Fibroblast of skin of abdomen (primary cell): ENCODE measurements around the gene RFX6. TPM values are rescaled to one million over a fixed set of nuclear protein-coding genes. Genes with fewer than 3 reads are reported as not detected.
"Not testable (repeated sequence)": the region's sequence is repeated elsewhere in the genome, so short reads cannot be mapped to it uniquely, and the experiment has no call there.

Experiments used
- DNase-seq: peaks from one replicate; pipeline ENCODE4 v3.0.0-alpha.2; 2013
- polyA plus RNA-seq, 2 experiments: library from polyadenylated mRNA; unstranded; fragments of 120-200 nt; gene quantifications; one replicate each; pipeline ENCODE4 v1.2.1, GENCODE V29; 2013; ENCODE audit not compliant: insufficient read length in 2 of 2

The RFX6 gene
- polyA plus RNA-seq (2013, experiment 1 of 2; ENCODE audit: insufficient read length) = not detected
- polyA plus RNA-seq (2013, experiment 2 of 2; ENCODE audit: insufficient read length) = not detected

- DNase-seq = no peak
Measured at GRCh38 chr6:116876635-116877611, at the start of gene RFX6. Gene RFX6, plus strand, starts transcription at chr6:116877242. Its CDS starts 34 bp downstream, at chr6:116877276.

DNA sequence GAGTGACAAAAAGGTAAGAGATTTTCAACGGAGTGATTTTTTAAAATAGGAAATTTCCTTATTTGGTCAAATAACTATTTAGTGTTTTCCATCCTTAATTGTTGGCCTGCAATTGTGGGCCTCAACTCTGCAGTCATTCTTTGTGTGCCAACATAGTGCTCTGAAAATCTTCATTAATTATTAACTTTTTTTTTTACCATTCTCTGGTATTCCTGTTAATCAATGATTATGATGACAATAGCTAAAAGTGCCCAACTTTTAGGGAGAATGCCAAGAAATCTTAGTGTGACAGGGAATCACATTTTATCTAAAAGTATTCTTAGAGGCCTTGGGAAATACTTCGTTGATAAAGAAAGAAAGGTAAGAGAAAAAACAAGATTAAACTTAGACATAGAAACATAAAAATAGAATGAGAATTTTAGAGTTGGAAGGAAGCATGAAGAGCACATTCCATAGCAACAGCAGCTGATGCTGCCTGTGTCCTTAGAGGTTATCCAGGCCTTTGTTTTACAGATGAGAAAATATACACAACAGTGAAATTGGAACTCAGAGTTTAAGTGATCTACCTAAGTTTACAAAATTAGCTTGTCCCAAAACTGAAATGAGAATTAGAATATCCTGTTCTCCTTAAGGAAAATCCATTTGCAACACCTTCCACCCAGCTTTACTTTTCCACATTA is 49.3 kb upstream of the RFX6 start:
- no peak for DNase-seq

DNA sequence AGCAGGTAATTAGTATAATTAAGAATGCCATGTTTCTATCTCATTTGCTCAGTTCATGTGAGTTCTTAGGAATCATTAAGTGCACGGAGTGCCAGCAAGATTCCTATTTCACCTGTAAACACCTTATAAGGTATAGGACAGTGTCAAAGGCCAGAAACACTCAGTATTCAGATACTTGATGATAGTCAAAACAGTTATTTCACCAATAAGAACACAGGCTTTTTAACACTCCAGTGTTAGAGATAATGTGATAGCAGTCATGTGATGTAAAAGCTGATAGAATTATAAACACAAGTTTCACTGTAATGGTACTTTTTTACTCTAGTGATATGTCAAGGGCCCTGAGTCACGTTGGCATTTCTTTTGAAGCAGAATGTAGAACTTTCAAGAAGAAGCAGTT is 48.1 kb upstream of the RFX6 start, which contains the start of gene GPRC6A:
TSS of gene GPRC6A (minus strand) at position 101 of the 400 bp plus-strand sequence. CDS start at position 31, 70 bp downstream.
- DNase-seq = no peak

DNA sequence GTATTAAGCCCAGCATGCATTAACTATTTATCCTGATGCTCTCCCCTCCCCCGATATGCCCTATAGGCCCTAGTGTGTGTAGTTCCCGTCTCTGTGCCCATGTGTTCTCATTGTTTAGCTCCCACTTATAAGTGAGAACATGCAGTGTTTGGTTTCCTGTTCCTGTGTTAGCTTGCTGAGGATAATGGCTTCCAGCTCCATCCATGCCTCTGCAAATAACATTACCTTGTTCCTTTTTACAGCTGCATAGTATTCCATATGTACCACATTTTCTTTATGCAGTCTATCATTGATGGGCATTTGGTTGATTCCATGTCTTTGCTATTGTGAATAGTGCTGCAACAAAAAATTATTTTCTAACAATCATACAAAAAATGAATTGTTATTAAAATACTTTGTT is 42.5 kb upstream of the RFX6 start:
- not testable (repeated sequence) for DNase-seq

GRCh38 chr6:116836606-116837342 is 40.3 kb upstream of the RFX6 start:
- no peak for DNase-seq

GRCh38 chr6:116840091-116840490 is 37.0 kb upstream of the RFX6 start:
- peak; percentile 30 for DNase-seq

DNA sequence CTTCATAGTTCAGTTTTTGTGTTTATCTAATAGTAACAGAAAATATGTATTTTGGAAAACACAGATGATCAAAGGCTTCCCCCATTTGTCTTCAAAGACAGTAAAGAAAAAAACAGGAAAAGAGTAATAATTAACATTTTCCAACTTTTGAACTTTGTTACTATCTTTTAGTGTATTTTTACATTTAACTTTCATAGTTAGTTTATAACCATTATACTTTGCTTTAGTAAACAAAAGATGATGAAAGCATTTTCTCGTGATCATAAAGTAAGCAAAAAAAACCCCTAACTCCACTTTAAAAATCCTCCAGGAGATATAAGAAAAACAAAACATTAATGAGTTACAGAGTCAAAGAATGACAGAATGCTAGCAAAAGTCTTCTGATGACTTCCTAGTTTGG is 34.6 kb upstream of the RFX6 start:
- no peak for DNase-seq

DNA sequence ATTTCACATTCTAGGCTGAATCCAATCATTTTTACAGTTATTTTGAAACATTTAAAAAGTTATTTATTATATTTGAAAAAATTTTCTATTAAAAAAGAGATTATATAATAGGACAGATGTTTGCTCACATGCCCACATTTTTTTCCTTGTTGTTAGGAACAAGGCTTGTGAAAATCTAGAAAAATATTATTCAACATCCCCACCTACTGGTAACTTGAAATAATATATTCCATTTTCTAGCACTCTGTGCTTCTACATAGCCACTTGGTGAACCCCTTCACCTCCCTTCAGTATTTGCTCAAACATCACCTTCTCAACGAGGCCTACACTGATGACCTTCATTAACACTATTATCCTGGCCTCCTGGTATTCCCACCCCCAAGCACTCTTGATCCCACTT is 29.8 kb upstream of the RFX6 start:
- peak; percentile 20 for DNase-seq

DNA sequence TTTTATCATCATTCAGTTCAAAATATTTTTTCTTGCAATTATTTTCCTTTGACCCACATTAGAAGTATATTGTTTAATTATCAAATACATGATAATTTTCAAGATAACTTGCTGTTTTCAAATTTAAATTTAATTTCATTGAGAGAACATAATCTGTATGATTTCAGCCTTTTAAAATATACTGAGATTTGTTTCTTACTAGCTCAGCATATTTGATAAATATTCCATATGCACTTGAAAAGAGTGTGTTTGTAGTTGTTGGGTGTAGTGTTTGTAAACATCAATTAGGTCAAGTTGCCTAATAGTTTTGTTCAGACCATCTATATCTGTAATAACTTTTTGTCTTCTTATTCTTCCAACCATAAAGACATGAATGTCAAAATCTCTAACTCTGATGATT is 19.0 kb upstream of the RFX6 start:
- DNase-seq = no peak

GRCh38 chr6:116859264-116859663 is 17.8 kb upstream of the RFX6 start:
- DNase-seq = no peak

GRCh38 chr6:116866281-116866871 is 10.7 kb upstream of the RFX6 start:
- DNase-seq = no peak

DNA sequence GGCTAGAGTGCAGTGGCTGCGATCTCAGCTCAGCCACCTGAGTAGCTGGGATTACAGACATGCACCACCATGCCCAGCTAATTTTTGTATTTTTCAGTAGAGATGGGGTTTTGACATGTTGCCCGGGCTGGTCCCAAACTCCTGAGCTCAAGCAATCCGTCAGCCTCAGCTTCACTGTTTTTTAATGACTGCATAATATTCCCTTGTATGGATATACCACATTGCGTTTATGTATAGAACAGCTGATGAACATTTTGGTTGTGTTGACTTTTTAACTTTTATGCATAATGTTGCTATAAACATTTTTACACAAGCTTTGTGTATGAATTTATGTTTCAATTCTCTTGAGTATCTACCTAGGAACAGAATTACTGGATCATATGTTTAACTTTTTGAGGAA is 4.3 kb upstream of the RFX6 start:
- no peak for DNase-seq

DNA sequence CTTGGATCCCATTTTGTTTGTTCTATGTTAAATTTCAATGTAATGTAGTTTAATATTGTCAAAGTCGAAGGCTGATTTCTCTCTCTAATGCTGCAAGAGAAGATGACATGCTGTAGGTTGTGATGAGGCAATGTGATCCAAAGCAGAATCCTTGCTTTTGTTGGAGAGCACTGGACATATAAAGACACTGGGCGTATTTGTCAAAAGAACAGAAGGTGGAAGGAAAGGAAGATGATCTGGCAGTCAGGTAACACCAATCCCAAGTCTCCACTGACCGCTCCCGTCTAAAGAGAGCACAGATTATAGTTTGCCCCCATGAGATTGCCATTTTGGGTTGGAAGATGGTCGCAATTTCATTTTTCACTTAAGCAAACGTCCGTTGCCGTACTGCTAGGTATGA is 935 bp upstream of the RFX6 start:
- DNase-seq = no peak

GRCh38 chr6:116877743-116878142 is 701 bp downstream of the RFX6 start:
- DNase-seq = no peak

DNA sequence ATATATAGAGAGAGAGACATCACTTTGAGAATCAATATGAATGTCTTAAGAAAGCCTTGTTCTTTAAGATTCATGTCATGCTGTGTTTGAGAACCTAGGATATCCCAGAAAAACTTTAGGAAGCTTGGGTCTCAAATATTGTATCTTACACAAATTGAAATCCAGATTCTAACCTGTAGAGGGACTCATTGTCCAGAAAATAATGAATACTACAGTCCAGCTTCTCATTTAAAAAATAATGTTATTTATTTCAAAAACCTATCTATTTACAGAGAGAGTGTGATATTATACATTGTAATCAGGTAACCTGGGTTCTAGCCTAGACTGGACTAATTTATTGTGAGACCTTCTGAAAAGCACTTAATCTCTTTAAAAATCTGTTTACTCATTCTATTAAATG is 4.2 kb downstream of the RFX6 start:
- no peak for DNase-seq

DNA sequence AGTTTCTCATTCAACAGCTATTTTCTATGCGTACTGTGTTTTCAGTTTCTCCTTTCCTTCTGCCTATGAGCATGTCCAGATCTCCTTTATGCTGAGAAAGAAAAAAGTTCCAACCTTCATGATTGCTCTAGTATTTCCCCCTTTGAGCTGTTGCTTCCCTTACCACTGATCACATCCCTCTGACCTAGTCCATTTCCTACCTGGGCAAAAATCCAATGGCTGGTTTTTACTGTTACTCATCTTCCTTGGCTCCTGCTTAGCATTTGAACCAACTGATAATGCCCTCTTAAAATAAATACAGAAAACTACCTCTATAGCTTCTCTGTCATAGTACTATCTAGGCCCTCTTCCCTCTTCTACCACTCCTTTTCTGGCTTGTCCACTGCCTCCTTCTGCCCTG is 6.0 kb downstream of the RFX6 start:
- no peak for DNase-seq

DNA sequence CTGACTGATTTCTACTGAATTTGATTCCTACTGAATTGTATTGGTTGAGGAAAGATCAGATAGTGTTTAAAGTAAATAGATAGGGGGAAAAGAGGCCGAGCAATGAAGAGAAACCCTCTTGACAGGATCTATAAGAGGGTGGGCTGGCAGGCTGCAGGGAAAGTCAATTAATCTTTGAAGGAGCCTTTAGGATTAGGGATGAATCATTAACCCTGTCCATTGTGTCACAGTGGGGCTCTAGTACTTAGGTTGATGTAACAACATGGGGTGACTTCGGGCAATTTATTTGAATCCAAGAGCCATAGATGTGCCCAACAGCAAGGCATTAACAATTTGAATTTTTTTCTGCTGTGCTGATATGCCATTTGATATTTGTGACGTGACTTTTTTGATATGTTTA is 7.5 kb downstream of the RFX6 start:
- DNase-seq = no peak

GRCh38 chr6:116887168-116887567 is 10.1 kb downstream of the RFX6 start:
- DNase-seq = no peak

DNA sequence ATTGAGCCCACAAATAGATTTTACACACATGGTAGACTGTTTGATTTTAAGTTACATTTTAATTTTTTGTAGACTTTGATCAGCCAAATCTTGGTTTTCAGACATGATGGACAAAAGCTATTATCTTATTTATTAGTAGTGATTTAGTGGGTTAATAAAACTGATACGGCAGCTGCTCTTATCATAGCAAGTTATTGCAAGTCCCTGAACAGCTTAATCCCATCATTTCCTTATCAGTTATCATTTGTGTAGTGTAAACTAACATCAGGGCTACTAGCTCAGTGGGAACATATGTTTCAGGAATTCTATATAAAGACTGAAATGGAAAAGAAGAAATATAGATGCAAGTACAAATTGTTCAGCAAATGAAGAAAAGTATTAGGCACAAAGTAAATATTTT is 10.9 kb downstream of the RFX6 start:
- DNase-seq = no peak

DNA sequence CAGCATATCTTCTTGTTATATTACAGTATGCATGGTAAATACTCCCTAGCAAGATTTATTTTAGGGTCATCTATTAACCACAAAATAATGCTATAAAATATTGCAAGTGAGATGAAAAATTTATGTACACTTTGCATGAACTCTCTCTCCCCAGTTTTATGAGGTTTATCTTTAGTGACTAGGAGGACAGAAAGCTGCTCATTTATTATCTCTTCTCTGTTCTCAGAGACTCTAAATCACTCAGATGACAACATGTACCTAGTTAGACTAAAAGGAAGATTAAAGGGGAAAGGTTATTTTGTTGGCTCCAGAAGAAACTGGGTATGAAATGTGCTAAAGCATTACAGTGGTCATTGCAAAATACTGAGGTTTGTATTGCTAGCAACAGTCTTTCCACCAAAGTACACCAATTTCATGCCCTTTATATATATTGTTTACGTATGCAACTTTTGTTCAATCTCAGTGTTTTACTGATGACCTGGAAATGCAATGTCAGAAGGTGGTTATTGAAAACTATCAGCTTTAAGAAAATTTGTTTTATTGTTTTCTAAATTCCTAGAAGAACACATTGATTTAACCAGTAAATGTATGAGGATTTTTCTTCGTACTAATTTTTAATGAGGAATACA is 11.8 kb downstream of the RFX6 start:
- no peak for DNase-seq

DNA sequence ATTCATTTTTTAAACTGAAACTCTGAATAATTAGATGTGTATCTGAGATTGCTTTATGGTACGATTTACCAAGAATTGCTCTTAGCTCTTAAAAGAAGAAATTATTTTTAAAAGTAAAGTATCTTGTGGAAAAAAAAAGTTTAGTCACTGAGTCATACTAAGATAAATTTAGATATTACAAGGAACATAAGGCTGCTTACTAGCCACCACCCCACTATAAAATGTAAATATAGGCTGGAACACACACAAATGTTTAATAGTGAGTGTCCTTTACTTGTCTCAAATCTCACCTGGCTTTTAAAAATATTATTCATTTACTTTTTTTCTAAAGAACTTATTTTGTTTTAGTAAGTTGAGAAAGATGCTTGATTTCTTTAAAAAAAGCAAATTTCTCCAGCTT is 17.6 kb downstream of the RFX6 start:
- no peak for DNase-seq

GRCh38 chr6:116895935-116896334 is 18.9 kb downstream of the RFX6 start:
- no peak for DNase-seq
